SK-N-SH (cell line): ENCODE measurements around the gene SP1. TPM values are rescaled to one million over a fixed set of nuclear protein-coding genes. Genes with fewer than 3 reads are reported as not detected.

ENCODE experiments used
- CTCF ChIA-PET: fragments of 300-600, 350-600 bp; formaldehyde crosslinking; extraction: SDS; loops from one replicate; lab custom pipeline; 2021; lab: Yijun Ruan, JAX
- POLR2A ChIA-PET: fragments of 350-600 bp; sonication (Branson Sonifier 250); formaldehyde crosslinking; extraction: SDS; loops from one replicate; lab custom pipeline; 2020; ENCODE audit warnings: antibody characterized with exemption, inconsistent platforms; lab: Yijun Ruan, JAX
- DNase-seq: peaks from one replicate; pipeline ENCODE4 v3.0.0; 2012
- H2AFZ ChIP-seq: fragments of 200-600 bp; sonication (generic); 2 replicates; pipeline ENCODE4 v1.8.1; 2016; ENCODE audit warnings: antibody characterized with exemption, mild to moderate bottlenecking, low read depth
- H3F3A ChIP-seq: fragments of 200-600 bp; sonication (generic); replicated peaks from 2 replicates; pipeline ENCODE3; 2016; ENCODE audit warnings: antibody characterized with exemption, mild to moderate bottlenecking; ENCODE audit not compliant: insufficient read depth
- H3K27ac ChIP-seq, 2 experiments: fragments of 200-500 bp in 1 of 2; fragments of 200-600 bp in 1 of 2; sonication (Bioruptor generic) in 1 of 2; sonication (generic), shearing (Covaris generic) in 1 of 2; 2 replicates each; pipeline versions ENCODE4 v1.5.1 to v1.6.1; 2014 to 2016; ENCODE audit warnings: low read depth in 2 of 2, inconsistent platforms in 1 of 2, low read length in 1 of 2, mild to moderate bottlenecking in 1 of 2, mixed read lengths in 1 of 2
- H3K27me3 ChIP-seq: fragments of 200-600 bp; sonication (generic), shearing (Covaris generic); 2 replicates; pipeline ENCODE4 v1.6.1; 2016; ENCODE audit warnings: mixed run types; ENCODE audit not compliant: insufficient read depth
- H3K36me3 ChIP-seq, 2 experiments: fragments of 200-500 bp in 1 of 2; fragments of 200-600 bp in 1 of 2; sonication (Bioruptor generic) in 1 of 2; sonication (generic) in 1 of 2; replicated peaks in 1 of 2; 2 replicates each; pipeline versions ENCODE3 to v1.5.1; 2014 to 2016; ENCODE audit warnings: low read length in 1 of 2, mild to moderate bottlenecking in 1 of 2; ENCODE audit not compliant: insufficient read depth in 2 of 2, control insufficient read depth in 1 of 2
- H3K4me1 ChIP-seq, 2 experiments: fragments of 200-500 bp in 1 of 2; fragments of 200-600 bp in 1 of 2; sonication (Bioruptor generic) in 1 of 2; sonication (generic), shearing (Covaris generic) in 1 of 2; 2 replicates each; pipeline versions ENCODE4 v1.5.1 to v1.6.1; 2014 to 2016; ENCODE audit warnings: low read depth in 1 of 2, low read length in 1 of 2, mixed run types in 1 of 2; ENCODE audit not compliant: insufficient read depth in 2 of 2, control insufficient read depth in 1 of 2
- H3K4me2 ChIP-seq: fragments of 200-600 bp; sonication (generic), shearing (Covaris generic); 2 replicates; pipeline ENCODE4 v1.6.1; 2017; ENCODE audit warnings: mixed run types
- H3K4me3 ChIP-seq, 2 experiments: fragments of 200-500 bp in 1 of 2; fragments of 200-600 bp in 1 of 2; sonication (Bioruptor generic) in 1 of 2; sonication (generic), shearing (Covaris generic) in 1 of 2; 2 replicates each; pipeline versions ENCODE4 v1.5.1 to v1.8.1; 2014 to 2016; ENCODE audit warnings: low read depth in 2 of 2, inconsistent platforms in 1 of 2, low read length in 1 of 2, mild to moderate bottlenecking in 1 of 2, mixed read lengths in 1 of 2, moderate library complexity in 1 of 2
- H3K79me2 ChIP-seq: fragments of 200-600 bp; sonication (generic); 2 replicates; pipeline ENCODE4 v1.8.1; 2017; ENCODE audit warnings: mild to moderate bottlenecking; ENCODE audit not compliant: insufficient read depth
- H3K9ac ChIP-seq: fragments of 200-600 bp; sonication (generic); 2 replicates; pipeline ENCODE4 v1.6.1; 2017; ENCODE audit warnings: mixed run types
- H3K9me2 ChIP-seq: fragments of 200-600 bp; sonication (generic); 2 replicates; pipeline ENCODE4 v1.6.1; 2017; ENCODE audit warnings: mixed run types
- H3K9me3 ChIP-seq: fragments of 200-600 bp; sonication (generic); 2 replicates; pipeline ENCODE4 v1.6.1; 2017; ENCODE audit warnings: mixed run types, mild to moderate bottlenecking, moderate library complexity
- H4K20me1 ChIP-seq: fragments of 200-600 bp; sonication (generic); 2 replicates; pipeline ENCODE4 v1.6.1; 2017; ENCODE audit warnings: mild to moderate bottlenecking, mixed run types; ENCODE audit not compliant: insufficient read depth
- EP300 ChIP-seq, 2 experiments: IDR thresholded peaks; 2 replicates each; pipeline versions ENCODE4 v1.4.0 to v1.6.1; 2012; ENCODE audit warnings: borderline replicate concordance in 1 of 2, low read depth in 1 of 2, low read length in 1 of 2
- FOXJ3 ChIP-seq: sonication (generic); formaldehyde crosslinking; IDR thresholded peaks from 2 replicates; pipeline ENCODE4 v1.5.1; 2020; ENCODE audit warnings: mild to moderate bottlenecking, missing genetic modification reagents
- GABPA ChIP-seq: IDR thresholded peaks from 2 replicates; pipeline ENCODE4 v1.4.0; 2012; ENCODE audit warnings: low read depth, mild to moderate bottlenecking
- NRF1 ChIP-seq: IDR thresholded peaks from 2 replicates; pipeline ENCODE4 v1.6.1; 2012; ENCODE audit warnings: low read depth, mild to moderate bottlenecking, low read length
- POLR2AphosphoS5 ChIP-seq: IDR thresholded peaks from 2 replicates; pipeline ENCODE4 v1.6.1; 2012; ENCODE audit warnings: low read depth, low read length
- RAD21 ChIP-seq: IDR thresholded peaks from 2 replicates; pipeline ENCODE4 v1.6.1; 2012; ENCODE audit warnings: mild to moderate bottlenecking, low read length
- RCOR1 ChIP-seq: fragments of 150-350 bp; IDR thresholded peaks from 2 replicates; pipeline ENCODE4 v1.6.1; 2017; ENCODE audit warnings: antibody characterized with exemption, low read length
- RFX5 ChIP-seq: IDR thresholded peaks from 2 replicates; pipeline ENCODE4 v1.6.1; 2012; ENCODE audit warnings: mild to moderate bottlenecking, improper control_type of control experiment, low read length
- SMC3 ChIP-seq: IDR thresholded peaks from 2 replicates; pipeline ENCODE4 v1.6.1; 2012; ENCODE audit warnings: low read depth, low read length, improper control_type of control experiment
- TAF1 ChIP-seq: IDR thresholded peaks from 2 replicates; pipeline ENCODE4 v1.6.1; 2012; ENCODE audit warnings: low read depth, mild to moderate bottlenecking, low read length, moderate library complexity, borderline replicate concordance
- WGBS: methylation state at CpG from one replicate; pipeline ENCODE4 v1.1.6; 2017; ENCODE audit warnings: low lambda C conversion rate; 5-methylcytosine and 5-hydroxymethylcytosine counted together
- polyA plus RNA-seq, 3 experiments: library from polyadenylated mRNA; depleted of rRNA; stranded (reverse); fragments of >200 nt; gene quantifications; 2 replicates each; pipeline ENCODE4 v1.2.3, GENCODE V29; 2012
- TF ChIP-seq, protein P1 (sequence below): fragments of 150-350 bp; IDR thresholded peaks from 2 replicates; pipeline ENCODE4 v1.6.1; 2017; ENCODE audit warnings: antibody characterized with exemption, low read length, low read depth, borderline replicate concordance
- TF ChIP-seq, protein P2 (sequence below): fragments of 200-600 bp; sonication (generic); IDR thresholded peaks from 2 replicates; pipeline ENCODE4 v1.6.1; 2017; ENCODE audit warnings: antibody characterized with exemption, mild to moderate bottlenecking, moderate library complexity
- TF ChIP-seq, protein P3 (sequence below): fragments of 150-350 bp; IDR thresholded peaks from 2 replicates; pipeline ENCODE4 v1.6.1; 2016; ENCODE audit warnings: mild to moderate bottlenecking, low read depth, low read length
- TF ChIP-seq, protein P4 (sequence below): IDR thresholded peaks from 2 replicates; pipeline ENCODE4 v1.6.1; 2012; ENCODE audit warnings: mild to moderate bottlenecking, low read depth, low read length, moderate library complexity

Gene SP1
- polyA plus RNA-seq, 1 of the 3 experiments (the other 2 are of a cell fraction): 12.9 TPM

DNA sequence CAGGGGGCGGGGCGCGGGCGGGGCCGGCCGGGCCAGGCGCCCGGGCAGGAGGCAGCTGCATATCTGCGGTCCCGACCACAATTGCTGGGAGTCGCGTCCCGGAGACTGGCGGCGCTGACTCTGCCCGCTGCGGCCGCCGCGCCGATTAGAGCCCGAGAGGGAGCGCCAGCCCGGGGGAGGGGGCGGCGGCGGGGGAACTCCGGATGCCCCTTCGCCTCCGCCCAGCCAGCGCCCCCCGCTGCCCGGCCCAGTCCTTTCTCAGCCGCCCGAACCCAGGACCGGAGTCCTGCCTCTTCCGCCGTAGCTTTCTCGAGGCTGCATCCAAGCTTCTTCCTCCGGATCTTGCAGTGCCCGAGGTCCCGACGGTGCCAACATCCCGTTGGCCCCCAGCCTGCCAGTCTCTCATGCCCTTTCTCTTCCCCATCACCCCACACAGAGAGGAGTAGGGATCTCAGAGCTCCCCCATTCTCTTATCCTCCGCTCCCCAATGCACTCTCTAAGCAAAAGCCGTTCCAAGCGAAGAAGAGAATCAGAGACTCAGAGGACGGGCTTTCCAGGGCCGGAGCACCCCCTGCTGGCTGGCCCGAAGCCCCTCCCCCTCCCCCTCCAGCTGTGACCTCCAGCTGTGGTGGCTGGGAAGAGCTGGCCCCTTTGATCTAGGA, 35.0 kb upstream of the SP1 start:
- no peaks in the 10 kb centered on the region for H3K9me3 ChIP-seq
- H3K4me3 ChIP-seq: peak overlapping the region; percentile 53 to 72
- CTCF ChIA-PET: interaction anchor here (0.6 to 8.5 kb wide), 51 partner anchors 8 to 227 kb away, joined by 3 to 294 read pairs (median 5); partner anchors contain the start of genes AAAS, AMHR2, MYG1 and NPFF
- no peaks in the 10 kb centered on the region for H3K9me2 ChIP-seq
- WGBS: 2% methylated on average over 32 of the region's 50 CpGs
- peak overlapping the region; percentile 93 for H2AFZ ChIP-seq
- TF ChIP-seq, protein P1, sequence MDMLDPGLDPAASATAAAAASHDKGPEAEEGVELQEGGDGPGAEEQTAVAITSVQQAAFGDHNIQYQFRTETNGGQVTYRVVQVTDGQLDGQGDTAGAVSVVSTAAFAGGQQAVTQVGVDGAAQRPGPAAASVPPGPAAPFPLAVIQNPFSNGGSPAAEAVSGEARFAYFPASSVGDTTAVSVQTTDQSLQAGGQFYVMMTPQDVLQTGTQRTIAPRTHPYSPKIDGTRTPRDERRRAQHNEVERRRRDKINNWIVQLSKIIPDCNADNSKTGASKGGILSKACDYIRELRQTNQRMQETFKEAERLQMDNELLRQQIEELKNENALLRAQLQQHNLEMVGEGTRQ: no peak
- TF ChIP-seq, protein P2, sequence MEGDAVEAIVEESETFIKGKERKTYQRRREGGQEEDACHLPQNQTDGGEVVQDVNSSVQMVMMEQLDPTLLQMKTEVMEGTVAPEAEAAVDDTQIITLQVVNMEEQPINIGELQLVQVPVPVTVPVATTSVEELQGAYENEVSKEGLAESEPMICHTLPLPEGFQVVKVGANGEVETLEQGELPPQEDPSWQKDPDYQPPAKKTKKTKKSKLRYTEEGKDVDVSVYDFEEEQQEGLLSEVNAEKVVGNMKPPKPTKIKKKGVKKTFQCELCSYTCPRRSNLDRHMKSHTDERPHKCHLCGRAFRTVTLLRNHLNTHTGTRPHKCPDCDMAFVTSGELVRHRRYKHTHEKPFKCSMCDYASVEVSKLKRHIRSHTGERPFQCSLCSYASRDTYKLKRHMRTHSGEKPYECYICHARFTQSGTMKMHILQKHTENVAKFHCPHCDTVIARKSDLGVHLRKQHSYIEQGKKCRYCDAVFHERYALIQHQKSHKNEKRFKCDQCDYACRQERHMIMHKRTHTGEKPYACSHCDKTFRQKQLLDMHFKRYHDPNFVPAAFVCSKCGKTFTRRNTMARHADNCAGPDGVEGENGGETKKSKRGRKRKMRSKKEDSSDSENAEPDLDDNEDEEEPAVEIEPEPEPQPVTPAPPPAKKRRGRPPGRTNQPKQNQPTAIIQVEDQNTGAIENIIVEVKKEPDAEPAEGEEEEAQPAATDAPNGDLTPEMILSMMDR: peak; percentile 83
- TF ChIP-seq, protein P3, sequence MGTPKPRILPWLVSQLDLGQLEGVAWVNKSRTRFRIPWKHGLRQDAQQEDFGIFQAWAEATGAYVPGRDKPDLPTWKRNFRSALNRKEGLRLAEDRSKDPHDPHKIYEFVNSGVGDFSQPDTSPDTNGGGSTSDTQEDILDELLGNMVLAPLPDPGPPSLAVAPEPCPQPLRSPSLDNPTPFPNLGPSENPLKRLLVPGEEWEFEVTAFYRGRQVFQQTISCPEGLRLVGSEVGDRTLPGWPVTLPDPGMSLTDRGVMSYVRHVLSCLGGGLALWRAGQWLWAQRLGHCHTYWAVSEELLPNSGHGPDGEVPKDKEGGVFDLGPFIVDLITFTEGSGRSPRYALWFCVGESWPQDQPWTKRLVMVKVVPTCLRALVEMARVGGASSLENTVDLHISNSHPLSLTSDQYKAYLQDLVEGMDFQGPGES: no peak
- TF ChIP-seq NRF1 (no peak), POLR2AphosphoS5 (0 out of 2 replicates have a peak, but pooled peaks have one; percentile 38), RCOR1 (no peak), RAD21 (peak; percentile 73), TAF1 (peak; percentile 47; the same call in 1 of the 2 replicates), EP300 (IDR thresholded peaks at IDR 0.05; ENCODE audit: borderline replicate concordance in 1 of 2, low read depth in 1 of 2, low read length in 1 of 2) (peak in 1 of 2 experiments; percentile 30; a peak in 1 of 4 replicates), SMC3 (peak; percentile 74), GABPA (peak; percentile 48), FOXJ3 (CRISPR knock-in tag) (no peak), RFX5 (peak; percentile 36; the same call in 1 of the 2 replicates)
- TF ChIP-seq, protein P4, sequence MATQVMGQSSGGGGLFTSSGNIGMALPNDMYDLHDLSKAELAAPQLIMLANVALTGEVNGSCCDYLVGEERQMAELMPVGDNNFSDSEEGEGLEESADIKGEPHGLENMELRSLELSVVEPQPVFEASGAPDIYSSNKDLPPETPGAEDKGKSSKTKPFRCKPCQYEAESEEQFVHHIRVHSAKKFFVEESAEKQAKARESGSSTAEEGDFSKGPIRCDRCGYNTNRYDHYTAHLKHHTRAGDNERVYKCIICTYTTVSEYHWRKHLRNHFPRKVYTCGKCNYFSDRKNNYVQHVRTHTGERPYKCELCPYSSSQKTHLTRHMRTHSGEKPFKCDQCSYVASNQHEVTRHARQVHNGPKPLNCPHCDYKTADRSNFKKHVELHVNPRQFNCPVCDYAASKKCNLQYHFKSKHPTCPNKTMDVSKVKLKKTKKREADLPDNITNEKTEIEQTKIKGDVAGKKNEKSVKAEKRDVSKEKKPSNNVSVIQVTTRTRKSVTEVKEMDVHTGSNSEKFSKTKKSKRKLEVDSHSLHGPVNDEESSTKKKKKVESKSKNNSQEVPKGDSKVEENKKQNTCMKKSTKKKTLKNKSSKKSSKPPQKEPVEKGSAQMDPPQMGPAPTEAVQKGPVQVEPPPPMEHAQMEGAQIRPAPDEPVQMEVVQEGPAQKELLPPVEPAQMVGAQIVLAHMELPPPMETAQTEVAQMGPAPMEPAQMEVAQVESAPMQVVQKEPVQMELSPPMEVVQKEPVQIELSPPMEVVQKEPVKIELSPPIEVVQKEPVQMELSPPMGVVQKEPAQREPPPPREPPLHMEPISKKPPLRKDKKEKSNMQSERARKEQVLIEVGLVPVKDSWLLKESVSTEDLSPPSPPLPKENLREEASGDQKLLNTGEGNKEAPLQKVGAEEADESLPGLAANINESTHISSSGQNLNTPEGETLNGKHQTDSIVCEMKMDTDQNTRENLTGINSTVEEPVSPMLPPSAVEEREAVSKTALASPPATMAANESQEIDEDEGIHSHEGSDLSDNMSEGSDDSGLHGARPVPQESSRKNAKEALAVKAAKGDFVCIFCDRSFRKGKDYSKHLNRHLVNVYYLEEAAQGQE: 0 out of 2 replicates have a peak, but pooled peaks have one; percentile 17
- TF ChIP-seq, all 33 proteins: peak for 9
- Histone ChIP-seq H3K79me2 (no peaks in the 10 kb centered on the region), H3K9ac (peak overlapping the region; percentile 71), H3K36me3 (no peaks in the 10 kb centered on the region), H4K20me1 (no peaks in the 10 kb centered on the region), H3F3A (peaks cover 14% of the 10 kb centered on the region), H3K27me3 (no peaks in the 10 kb centered on the region), H3K4me2 (peak overlapping the region; percentile 83; the same call in 1 of the 2 replicates), H3K27ac (peak overlapping the region; percentile 71 to 74), H3K4me1 (peaks cover 0 to 14% of the 10 kb centered on the region in 2 experiments; a peak in 2 of 4 replicates)
- peak; percentile 93 for DNase-seq
- POLR2A ChIA-PET: interaction anchor here (0.6 to 3.4 kb wide), 16 partner anchors 15 to 1144 kb away, joined by 3 to 105 read pairs (median 3); partner anchors contain the start of genes AAAS, MYG1, PRR13 and TARBP2
